ENCODE results near the gene KRTAP4-6.

- TF ChIP-seq DMTF1 (CRISPR knock-in tag; IDR thresholded peaks at IDR 0.05): no peak
- no peak for TF ChIP-seq ZNF710 (CRISPR knock-in tag; IDR thresholded peaks at IDR 0.05; ENCODE audit: borderline replicate concordance)
- TF ChIP-seq ZEB1 (IDR thresholded peaks at IDR 0.05; ENCODE audit: insufficient replicate concordance, low read depth): no peak
- no peak for TF ChIP-seq RAD21 (CRISPR knock-in tag; IDR thresholded peaks at IDR 0.05)
- TF ChIP-seq ZNF510 (CRISPR knock-in tag; IDR thresholded peaks at IDR 0.05; ENCODE audit: low read depth): no peak
- no peak for TF ChIP-seq SMYD3 (CRISPR knock-in tag; IDR thresholded peaks at IDR 0.05)
- TF ChIP-seq POLR2AphosphoS5 (IDR thresholded peaks at IDR 0.05; ENCODE audit: low read depth, low read length): no peak
- TF ChIP-seq BHLHE40 (IDR thresholded peaks at IDR 0.05; ENCODE audit: low read length): no peak
- no peak for TF ChIP-seq NRL (CRISPR knock-in tag; IDR thresholded peaks at IDR 0.05; ENCODE audit: borderline replicate concordance)
- TF ChIP-seq ZKSCAN5 (CRISPR knock-in tag; IDR thresholded peaks at IDR 0.05): no peak
- TF ChIP-seq POLR2A (IDR thresholded peaks at IDR 0.05; ENCODE audit: insufficient read depth in 1 of 2, low read depth in 2 of 2, low read length in 2 of 2): no peak
- TF ChIP-seq CTCF (CRISPR knock-in tag; IDR thresholded peaks at IDR 0.05): no peak
Measured at GRCh38 chr17:41133880-41134735, 6.2 kb downstream of the KRTAP4-6 start.
